GM12864 (cell line): Measurements from ENCODE around the gene DDX56.

Source experiments
- DNase-seq: peaks from one replicate; pipeline ENCODE4 v3.0.0-alpha.2; 2011; ENCODE audit warnings: low read depth
- H3K4me3 ChIP-seq: 2 replicates; pipeline ENCODE4 v1.5.1; 2011; ENCODE audit warnings: mild to moderate bottlenecking, low read depth, low read length, control low read depth
- CTCF ChIP-seq: IDR thresholded peaks from 2 replicates; pipeline ENCODE4 v1.5.1; 2011; ENCODE audit warnings: low read depth, mild to moderate bottlenecking, moderate library complexity, low read length, control low read depth, inconsistent platforms; ENCODE audit errors: missing control alignments

DDX56 gene

GRCh38 chr7:44534087-44534486 is 39.6 kb downstream of the DDX56 start:
- DNase-seq: no peak
- H3K4me3 ChIP-seq: no peak overlapping the region
- no peak for TF ChIP-seq CTCF

- H3K4me3 ChIP-seq: no peak overlapping the region
- no peak for DNase-seq
- TF ChIP-seq CTCF: no peak
These were observed 40.2 kb downstream of the DDX56 start for GRCh38 chr7:44533301-44534055.

- no peak overlapping the region for H3K4me3 ChIP-seq
- no peak for TF ChIP-seq CTCF
These were observed 42.0 kb downstream of the DDX56 start for GRCh38 chr7:44531421-44532380.

GRCh38 chr7:44530990-44531389 is 42.7 kb downstream of the DDX56 start:
- TF ChIP-seq CTCF: no peak
- no peak for DNase-seq
- no peak overlapping the region for H3K4me3 ChIP-seq

More at GRCh38 chr7:44531421-44532380, 42.0 kb downstream of the DDX56 start:
- DNase-seq: no peak

- H3K4me3 ChIP-seq: no peak overlapping the region
- no peak for TF ChIP-seq CTCF
- no peak for DNase-seq
These were observed 48.8 kb downstream of the DDX56 start for GRCh38 chr7:44524811-44525388.

- no peak for TF ChIP-seq CTCF
- no peak overlapping the region for H3K4me3 ChIP-seq
- DNase-seq: no peak
These were observed 51.4 kb downstream of the DDX56 start for GRCh38 chr7:44522315-44522714.
